ENCODE results near the gene WARS2.

Gene WARS2

GRCh38 chr1:118993700-118994026, 146.8 kb downstream of the WARS2 start:
- no peak for DNase-seq

DNA sequence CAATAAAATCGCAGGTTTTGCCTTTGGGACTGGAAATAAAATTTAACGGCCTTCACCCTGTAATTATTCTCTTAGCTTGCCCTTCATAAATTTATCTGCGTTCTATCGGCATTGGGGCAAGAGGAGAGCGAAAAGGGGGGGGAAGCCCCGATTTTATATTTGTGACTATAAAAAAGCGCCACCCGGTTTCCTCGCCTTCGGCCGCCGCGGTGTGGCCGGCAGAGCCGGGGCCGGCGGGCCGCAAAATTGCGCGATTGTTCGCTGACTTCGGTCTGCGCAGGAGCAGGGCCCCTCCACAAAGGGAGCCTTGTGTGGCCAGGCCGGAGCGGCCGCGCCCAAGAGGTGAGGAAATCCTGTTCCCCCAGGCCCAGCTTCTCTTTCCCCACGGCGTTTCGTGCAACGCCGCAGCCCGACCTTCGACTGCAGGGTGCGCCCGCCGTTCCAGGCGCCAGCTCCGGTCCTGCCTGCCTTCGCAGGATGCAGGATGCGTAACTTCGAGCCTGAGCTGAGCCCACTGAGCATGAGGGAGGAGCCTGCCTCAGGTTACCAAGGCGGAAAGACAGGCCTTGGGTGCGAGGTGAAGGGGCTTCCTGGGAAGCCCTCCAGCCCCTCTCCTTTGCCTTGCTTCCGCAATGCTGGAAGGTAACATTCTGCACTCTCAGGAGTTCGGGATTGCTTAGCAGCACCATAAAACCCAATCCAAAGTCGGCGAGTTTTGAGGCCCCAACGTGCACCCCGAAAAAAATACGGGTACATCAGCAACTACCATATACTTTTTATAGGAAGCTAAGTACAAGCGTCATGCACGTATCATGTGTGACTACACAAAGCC, 147.4 kb downstream of the WARS2 start:
- DNase-seq = no peak

DNA sequence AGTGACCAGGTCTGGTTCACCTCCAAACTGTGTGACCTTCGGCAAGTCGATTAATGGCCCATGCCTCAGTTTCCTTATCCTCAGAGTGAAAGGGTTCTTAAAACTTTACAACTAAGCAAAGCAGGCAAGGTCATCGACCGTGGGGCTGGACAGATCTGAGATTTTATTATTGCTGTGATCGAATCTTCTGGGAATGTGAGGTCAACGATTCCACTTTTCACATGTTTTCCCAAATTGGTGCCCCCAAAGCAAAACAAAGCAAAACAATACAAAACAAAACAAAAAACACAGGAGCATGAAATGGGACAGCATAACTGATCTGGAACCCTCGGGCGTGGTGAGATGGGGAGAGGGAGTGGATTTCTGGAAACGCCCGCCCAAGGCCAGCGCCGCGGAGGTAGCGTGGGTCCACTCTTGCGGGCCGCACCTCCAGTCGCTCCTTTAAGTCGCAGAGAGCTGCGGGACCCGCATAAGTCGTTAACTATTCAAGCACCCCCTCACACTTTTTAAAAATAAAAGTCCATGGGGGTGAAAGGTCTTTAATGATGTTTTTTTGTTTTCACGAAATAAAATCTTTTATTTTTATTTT, 148.1 kb downstream of the WARS2 start:
- no peak for DNase-seq

DNA sequence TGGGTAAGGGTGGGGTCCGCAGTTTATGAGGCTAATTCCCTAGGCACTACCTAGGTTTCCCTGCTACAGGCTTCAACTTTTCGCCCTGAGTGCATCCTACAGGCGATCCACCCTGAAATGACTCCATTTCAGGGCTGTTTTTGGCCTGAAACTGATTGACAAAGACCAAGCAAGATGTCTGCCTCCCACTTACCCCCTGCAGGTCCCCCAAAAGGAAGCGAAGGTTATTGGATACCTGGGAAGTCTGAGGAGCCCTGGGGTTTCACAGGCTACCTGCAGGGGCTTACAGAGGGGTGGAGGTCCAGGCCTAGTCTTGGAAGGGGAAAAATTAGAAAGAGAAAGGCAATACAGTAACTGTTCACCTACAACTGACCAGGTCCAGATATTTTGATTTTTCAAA, 149.0 kb downstream of the WARS2 start:
- DNase-seq = no peak

GRCh38 chr1:118990513-118991152, 149.8 kb downstream of the WARS2 start:
- no peak for DNase-seq

DNA sequence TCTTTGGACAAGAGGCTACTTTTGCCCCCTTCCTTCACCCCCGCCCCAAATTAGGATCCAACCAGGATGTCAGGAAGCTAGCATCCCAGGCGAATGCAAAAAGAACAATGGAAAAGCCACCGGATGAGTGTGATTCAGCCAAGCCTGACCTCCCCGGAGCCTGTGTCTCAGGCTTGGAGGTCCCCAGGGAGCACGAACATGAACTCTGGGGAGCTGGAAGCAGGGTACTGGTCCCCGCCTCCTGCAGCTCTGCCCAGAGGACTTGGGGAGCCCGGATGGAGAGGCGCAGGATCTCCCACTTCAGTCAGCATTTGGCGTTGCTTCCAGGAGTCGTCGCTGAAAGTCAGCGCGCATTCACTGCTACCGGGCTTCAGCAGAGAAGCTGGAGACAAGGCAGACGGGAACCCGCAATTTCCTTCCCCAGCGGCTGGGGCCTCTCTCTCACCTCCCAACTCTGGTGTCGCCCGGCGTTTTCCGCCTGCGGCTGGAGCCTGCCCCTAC, 150.5 kb downstream of the WARS2 start:
- DNase-seq = no peak

DNA sequence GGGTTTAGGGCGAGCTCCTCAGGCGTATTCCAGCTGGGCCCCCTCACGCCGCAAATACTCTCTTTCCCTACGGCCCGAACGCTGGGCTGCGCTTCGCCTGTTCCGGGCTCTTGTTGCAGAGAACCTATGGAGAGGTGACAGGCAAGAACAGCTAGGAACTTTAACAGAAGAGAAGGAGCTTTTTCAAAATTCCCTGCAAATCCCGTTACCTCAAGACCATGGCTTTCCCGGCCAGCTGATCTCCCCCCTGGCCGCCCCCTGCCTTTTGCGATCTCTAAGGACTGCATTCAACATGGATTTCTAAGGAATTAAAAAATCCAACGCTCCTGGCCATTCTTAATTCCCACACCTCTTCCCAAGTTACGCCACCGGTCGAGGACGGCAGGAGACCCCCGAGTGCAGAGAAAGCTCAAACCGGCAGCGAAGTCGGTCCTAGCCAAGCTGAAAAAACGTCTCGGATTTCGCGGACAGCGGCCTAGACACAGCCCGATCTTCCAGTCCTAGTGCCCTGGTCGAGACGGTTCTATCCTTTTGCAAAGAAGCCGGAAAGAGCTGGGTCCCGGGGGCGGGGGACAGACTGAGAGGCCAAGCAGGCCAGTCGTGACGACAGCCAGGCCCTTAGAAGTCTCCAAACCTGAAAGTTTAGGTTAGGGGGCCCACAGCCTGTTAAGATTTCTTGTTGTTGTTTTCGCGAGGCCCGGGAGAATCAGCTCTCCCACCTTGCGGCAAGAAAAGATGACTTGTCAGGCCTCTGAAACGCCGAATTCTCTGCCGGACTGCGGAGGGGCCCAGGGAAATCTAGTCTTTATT, 151.2 kb downstream of the WARS2 start:
- no peak for DNase-seq

- no peak for DNase-seq
Observed at GRCh38 chr1:118988186-118989005, 152.1 kb downstream of the WARS2 start, which contains the start of gene TBX15. Gene TBX15 (minus strand): TSS chr1:118988343. CDS start chr1:118987795, 548 bp downstream.

GRCh38 chr1:118987468-118988185, 152.8 kb downstream of the WARS2 start:
- DNase-seq = no peak

DNA sequence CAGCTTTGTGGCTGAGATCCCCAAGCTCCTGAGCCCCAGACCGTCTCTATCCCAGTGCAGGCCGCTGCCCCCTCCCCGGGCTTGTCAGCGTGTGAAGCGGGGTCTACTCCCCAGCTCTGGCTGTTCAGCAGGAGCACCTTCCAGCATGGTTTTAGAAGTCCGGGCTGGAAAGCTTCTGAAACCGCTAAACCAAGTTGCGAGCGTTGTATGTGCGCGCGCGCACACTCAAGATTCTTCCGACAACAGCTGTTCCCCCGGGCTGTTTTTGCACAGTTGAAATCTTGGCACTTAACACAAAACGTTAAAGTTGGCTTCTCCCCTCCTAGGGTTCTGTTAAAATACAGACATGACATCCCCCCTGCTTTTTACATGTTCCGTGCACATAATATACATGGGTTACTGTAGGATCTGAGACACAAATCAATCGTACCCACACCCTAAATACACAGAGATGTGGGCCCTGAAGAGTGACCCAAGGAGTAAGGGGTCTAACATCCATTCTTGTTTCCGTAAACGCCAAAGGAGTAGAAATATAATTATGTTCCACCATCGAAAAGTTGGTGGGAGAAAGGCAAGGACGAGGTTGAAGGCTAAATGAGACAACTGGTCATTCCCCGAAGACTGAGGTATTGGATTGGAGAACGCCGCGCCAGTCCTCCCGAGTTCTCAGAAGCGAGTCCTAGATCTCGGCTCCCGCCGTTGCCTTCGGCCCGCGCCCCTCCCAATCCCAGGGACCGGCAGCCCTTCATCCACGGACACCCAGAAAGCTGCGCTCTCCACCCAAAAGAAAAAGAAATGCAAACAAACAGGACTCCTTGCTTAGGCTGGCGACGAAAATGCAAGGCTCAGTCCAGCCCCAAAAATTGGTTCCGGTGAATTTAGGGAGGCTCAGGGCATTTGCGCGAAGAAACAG, 153.6 kb downstream of the WARS2 start:
- DNase-seq = no peak

GRCh38 chr1:118985640-118986554, 154.6 kb downstream of the WARS2 start:
- DNase-seq = no peak

DNA sequence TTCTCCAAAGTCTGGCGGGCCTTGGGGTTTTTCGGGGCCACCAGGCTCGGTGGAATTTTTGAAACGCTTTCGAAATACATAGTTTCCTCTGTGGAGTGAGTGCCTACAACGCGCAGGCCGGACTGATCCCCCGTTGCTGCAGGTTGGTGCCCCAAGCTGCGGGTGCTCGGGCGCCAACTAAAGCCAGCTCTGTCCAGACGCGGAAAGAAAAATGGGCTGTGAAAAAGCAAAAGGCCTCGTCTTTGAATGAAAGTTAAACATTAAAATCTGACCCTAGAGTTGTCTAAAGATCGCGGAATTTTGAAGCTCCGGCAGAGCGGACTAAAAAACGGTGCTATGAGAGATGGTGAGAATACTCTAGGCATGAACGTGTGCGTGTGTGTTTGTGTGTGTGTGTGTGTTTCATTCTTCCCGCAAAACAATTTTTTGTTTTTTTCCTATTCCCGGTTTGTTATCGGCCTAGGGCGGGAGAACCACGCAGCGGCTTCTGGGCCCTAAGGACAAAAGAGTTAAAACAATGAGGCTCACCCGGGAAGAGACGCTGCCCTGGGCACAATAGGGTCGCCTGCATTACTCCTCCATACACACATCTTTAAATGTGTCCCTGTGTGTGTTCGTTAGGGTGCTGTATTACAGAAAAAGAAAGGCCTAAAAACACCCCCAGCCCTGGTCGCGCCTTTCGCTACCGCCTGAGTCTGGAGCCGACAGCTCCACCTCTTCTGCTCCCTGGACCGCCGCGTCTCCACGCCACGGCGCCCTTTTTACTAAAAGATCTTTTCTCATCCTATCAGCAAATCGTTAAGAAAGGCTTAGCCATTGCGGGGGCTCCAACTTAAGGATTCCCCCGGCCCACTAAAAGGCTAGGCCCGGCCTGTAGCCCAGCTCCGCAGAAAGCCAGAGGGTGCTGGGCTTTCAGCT, 155.5 kb downstream of the WARS2 start:
- DNase-seq = no peak

DNA sequence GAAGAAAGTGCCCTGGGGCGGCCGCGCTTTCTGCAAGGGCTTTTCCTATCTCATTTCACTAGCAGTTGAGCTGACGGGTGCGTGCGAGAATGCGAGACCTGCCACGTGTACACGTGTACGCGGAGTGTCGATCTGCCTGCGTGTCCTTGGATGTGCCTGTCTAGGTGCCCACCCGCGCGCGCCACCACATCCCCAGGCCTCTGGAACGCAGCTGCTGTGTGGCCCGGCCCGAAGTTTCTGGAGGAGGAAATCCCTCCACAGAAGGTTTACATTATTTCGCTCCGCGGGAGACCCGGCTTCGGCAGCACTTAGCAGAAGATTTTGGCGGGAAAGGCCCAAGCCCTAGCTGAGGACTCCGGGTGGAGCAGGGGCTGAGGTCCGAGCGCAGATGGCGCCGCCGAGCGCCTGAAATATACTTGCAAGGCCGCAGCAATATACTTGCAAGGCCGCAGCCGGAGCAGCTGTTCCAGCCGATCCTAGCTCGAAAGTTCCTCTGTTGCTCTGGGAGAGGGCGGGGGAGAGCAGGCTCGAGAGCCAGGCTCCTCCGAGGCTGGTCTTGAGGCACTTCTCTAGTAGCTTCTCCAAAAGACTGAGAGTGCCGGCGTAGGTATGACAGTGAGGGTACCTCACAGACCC, 156.2 kb downstream of the WARS2 start:
- no peak for DNase-seq

- DNase-seq = no peak
Observed at GRCh38 chr1:118983558-118984041, 156.9 kb downstream of the WARS2 start.

- DNase-seq = no peak
Observed at GRCh38 chr1:118982821-118983557, 157.5 kb downstream of the WARS2 start.

GRCh38 chr1:118982266-118982665, 158.2 kb downstream of the WARS2 start:
- no peak for DNase-seq

DNA sequence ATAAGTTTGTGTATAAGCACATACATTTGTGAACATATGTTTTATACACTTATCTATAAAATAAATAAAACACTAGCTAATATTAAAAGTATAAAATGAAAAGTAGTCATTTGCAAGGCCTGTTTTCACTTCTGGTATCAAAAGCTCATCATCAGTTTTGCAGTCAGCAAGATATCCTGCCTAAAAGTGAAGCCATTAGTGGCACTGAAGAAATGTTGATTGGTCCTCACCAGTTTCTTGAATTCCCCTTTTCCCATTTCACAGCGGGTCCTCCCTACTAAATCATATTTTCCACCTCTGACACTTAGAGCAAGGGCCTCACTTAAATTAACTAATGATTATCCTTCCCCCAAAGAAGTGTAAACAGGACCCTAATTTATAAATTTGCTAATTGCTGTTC, 159.0 kb downstream of the WARS2 start:
- DNase-seq = no peak

Measured in activated naive CD4-positive, alpha-beta T cell (primary cell).